HG02840 (cell line): ENCODE measurements around the gene DNMT1.
"Not testable (repeated sequence)": the region's sequence is repeated elsewhere in the genome, so short reads cannot be mapped to it uniquely, and the experiment has no call there.

ENCODE experiments used
- ATAC-seq: cut with Tn5 transposase; IDR thresholded peaks from one replicate; pipeline ENCODE4 v1.9.1; 2021; ENCODE audit warnings: mild to moderate bottlenecking, moderate library complexity, moderate number of reproducible peaks; ENCODE audit not compliant: unreplicated experiment, low FRiP score

The DNMT1 gene

DNA sequence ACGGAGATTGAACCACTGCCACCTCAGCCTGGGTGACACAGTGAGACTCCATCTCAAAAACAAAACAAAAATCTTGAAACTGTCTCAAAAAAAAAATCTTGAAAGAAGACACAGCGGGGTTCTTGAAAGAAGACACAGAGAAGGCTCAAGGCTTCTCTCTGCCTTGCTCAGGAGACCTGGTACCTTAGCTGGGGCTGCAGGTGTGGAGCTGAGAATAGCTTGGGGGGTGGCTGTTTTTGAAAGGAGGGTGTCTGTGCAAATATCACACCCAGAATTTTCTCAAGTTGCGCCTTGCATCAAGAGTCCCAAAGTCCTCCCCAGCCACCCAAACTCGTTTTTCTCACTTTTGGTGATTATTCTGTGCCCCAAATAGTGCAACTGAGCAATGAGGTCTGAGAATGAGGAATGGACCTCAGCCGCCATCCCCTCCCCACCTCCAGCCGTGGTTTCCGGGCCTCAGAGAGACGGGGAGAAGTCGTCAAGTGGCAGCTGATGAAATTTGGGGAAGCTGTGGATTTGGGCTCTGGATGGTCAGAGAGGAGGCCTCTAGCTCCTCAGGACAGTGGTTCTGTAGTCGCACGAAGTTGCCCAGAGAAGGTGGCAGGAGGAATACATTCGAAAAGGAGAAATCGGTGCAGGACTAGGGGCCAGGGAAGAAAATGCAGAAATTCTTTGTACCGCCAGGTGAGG is 27.6 kb upstream of the DNMT1 start:
- ATAC-seq: no peak

DNA sequence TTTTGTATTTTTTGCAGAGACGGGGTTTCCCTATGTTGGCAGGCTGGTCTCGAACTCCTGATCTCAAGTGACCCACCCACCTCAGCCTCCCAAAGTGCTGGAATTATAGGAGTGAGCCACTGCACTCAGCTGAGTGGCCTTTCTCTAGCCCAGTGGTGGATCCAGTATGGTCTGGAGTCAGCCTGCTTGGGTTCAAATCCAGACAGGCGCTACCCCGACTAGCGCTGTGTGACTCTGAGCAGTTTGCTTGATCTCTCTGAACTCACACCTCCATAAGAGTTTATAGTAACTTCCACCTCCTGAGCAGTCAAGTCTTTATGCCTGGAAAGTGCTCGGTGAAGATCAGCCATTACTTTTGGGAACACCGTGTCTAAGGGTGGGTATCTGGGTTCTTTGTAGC is 25.9 kb upstream of the DNMT1 start:
- ATAC-seq: no peak

DNA sequence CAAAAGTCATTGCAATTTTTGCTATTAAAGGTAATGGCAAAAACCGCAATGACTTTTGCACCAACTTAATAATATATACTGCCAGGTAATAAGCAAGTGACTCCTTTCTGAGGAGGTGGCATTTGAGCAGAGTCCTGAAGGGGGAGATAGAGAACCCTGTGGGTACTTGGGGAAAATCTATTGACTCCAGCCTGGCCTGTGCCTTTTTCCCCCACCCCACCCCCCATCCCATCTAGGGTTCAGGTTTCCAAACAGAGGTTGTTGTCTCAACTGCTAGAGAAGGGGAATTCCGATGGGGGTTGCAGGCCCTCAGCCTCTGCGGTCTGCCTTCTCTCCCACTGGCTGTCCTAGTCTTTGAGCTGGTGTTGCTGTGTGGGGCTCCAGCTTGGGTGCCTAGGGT is 24.9 kb upstream of the DNMT1 start:
- ATAC-seq: no peak

DNA sequence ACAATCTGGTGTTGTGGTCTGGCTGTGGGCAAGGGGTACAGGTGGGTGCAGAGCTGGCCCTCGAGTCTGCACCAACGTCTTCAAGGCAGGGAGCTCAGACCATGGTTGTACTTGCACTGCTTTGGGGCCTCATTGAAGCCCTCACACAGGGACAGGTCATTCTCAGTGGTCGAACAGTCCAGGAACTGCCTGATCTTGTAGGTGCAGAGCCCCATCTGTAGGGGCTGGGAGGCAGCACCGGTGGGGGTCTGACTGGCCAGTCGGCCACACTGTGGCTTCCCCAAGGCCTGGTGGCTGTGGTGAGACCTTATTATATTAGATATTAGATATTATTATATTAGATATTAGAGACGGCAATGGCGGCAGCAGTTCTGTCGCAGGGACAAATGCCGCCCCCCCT is 22.3 kb upstream of the DNMT1 start:
- ATAC-seq: no peak

DNA sequence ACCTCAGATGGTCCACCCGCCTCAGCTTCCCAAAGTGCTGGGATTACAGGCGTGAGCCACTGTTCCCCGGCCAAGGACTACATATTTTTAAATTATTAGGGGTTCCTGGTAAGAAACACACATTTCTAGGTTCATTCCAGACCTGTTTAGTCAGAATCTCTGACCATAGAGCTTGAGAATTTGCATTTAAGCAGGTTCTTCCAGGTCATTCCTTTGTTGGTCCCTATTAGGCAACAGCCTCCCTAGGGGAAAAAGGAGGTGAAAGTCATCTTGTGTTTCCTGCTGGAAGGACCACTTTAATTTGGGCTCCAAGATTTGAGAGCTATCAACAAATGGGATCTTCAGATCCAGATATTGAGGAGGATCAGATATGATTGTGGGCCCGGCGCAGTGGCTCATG is 20.0 kb upstream of the DNMT1 start:
- no peak for ATAC-seq

DNA sequence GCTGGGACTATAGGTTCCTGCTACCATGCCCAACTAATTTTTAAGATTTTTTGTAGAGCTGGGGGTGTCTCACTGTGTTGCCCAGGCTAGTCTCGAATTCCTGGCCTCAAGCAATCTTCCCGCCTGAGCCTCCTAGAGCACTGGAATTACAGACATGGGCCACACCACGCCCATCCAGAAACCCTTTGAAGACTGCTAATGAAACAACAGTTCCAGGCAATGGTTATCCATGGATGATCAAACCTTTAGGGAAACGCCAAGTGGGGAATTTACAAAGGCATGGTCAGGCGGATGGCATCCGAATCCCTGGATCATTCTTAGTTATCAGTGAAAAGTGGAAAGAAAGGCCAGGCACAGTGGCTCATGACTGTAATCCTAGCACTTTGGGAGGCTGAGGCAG is 16.9 kb upstream of the DNMT1 start:
- ATAC-seq: no peak

DNA sequence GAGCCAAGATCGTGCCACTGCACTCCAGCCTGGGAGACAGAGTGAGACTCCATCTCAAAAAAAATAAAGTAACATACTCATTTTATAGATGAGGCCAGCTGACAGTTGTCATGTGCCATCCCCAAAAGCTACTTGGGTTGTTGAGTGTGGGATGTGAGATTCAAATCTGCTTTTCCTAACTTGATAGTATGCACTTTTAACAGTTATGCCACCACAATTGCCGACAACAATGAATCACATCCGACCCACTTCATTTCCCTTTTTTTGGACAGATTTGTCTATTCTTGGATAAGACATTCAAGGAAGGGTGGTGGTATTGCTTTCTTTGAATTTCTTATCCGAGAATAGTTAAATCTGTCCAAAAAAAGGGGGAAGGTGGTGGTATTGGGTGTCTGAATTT is 16.3 kb upstream of the DNMT1 start:
- no peak for ATAC-seq

DNA sequence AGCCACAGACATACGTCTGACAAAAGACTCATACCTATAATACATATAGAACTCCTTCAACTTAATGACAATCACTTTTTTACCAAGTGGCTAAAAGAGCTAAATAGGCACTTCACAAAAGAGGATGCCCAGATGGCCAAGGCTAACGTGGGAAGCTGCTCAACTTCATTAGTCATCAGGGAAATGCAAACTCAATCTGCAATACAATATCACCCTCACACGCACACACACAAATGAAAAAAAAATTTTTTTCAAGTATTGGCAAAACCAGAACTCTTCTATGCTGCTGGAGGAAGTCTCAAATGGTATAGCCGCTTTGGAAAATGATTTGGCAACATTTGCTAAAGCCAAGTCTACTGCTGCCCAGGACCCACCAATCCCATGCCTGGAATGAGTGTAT is 14.6 kb upstream of the DNMT1 start:
- ATAC-seq: no peak

DNA sequence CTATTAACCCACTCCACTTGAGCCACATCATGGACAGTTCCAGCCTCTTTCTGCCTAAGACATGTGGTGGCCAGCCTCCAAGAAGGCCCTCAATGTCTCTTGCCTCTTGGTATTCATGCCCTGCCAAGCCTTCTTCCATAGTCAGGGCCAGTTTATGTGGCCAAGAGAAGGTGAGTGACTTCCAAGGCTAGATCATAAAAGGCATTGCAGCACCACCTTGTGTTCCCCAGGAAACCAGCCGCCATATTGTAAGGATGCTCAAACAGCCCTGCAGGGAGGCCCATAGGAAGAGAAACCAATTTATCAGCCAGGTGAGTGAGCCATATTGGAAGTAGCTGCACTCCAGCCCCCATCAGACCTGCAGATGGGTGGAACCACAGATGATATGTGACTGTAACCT is 12.3 kb upstream of the DNMT1 start:
- ATAC-seq: no peak

DNA sequence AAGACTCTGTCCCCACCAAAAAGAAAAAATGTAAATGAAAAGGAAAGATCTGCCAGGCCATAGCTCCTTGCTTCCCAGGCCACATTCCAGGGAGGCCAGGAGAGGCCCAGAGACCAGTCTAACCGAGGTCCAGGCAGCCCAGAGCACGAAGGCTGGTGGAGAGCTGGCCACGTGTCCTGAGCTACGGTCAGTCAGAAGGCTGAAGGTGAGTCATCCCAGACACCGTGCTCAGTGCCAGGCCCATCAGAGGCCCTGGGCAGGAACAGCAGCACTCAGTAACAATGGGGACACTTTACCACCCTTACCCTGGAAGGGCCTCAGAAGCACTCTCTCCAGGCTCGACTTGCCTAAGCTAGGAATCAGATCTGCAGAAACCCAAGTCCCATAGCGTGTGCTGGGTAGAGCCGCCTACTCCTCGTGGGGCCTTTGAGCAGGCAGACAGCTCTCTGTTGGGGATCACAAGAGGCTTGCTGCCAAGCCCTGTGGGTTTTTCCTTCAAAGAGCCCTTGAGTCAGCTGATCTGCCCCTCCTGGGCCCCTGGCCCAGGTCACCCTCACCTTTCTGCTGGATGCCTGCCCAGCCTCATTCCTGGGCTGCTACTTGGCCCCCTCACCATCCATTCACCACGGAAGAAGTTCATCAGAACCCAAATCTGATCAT is 11.6 kb upstream of the DNMT1 start:
- ATAC-seq: no peak

DNA sequence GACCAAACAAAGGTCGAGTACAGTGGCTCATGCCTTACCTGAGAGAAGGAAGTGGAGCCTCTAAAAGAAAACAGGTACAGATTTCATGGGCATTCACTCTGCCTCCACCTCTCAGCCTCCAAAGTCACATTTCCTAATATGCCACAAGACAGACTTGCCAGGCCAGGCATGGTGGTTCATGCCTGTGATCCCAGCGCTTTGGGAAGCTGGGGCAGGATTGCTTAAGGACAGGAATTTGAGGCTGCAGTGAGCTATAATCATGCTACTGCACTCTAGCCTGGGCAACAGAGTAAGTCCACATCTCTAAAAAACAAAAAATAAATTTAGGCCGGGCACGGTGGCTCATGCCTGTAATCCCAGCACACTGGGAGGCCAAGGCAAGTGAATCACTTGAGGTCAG is 10.9 kb upstream of the DNMT1 start:
- ATAC-seq: no peak

DNA sequence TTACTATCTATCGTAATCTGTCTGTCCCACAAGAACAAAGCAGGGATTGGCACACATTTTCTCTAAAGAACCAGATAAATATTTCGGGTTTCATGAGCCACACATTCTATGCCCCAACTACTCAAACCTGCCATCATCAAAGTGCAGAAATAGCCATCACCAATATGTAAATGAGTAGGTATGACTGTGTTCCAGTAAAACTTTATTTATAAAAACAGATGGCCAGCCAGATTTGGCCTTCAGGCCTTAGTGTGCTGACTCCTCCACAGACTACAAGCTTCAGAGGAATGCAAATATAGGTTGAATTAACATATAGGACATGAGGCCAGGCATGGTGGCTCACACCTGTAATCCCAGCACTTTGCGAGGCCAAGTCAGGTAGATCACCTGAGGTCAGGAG is 8.9 kb upstream of the DNMT1 start:
- ATAC-seq: no peak

DNA sequence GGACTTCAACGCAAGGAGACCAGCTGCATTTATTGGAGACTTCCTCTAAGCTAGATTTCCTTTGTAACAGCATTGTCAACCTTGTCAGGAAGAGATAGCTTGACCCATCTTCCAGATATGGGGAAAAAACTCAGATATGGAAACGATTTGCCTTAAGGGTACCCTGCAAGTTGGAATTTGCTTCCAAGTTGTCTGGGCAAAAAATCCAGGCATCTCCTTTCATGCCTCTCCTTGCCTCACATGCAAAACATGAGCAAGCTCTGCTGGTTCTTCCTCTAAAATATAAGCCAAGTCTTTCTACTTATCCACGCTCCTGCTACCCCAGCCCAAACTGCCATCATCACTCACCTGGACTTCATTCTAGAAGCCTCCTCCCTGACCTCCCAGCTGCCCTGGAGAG is 6.4 kb upstream of the DNMT1 start:
- no peak for ATAC-seq

DNA sequence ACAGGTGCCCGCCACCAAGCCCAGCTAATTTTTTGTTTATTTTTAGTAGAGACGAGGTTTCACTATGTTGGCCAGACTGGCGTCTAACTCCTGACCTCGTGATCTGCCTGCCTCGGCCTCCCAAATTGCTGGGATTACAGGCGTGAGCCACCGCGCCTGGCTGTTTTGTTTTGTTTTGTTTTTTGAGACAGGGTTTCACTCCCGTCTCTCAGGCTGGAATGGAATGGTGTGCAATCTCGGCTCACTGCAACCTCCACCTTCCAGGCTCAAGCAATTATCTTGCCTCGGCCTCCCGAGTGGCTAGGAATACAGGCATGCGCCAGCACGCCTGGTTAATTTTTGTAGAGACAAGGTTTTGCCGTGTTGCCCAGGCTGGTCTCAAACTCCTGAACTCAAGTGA is 5.3 kb upstream of the DNMT1 start:
- ATAC-seq: not testable (repeated sequence)

DNA sequence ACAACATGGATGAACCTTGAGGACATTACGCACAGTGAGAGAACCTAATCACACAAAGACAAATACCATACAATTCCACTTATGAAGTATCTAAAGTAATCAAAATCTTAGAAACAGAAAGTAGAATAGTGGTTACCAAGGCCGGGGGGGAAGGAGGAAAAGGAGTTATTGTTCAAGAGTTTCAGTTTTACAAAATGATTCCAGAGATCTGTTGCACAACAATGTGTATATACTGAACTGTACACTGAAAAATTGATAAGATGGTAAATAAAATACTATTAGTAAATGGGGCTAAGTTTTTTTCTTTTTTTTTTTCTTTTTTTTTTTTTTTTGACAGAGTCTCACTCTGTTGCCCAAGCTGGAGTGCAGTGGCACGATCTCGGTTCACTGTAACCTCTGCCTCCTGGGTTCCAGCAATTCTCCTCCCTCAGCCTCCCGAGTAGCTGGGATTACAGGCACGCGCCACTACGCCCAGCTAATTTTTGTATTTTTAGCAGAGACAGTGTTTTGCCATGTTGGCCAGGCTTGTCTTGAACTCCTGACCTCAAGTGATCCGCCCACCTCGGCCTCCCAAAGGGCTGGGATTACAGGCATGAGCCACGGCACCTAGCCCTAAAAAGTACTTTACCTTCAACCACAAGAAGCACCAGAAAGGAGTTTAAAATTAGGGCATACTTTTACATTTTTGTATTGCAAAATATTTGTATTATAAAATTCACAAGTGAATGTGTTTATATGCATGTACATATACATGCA is 4.3 kb upstream of the DNMT1 start:
- ATAC-seq: not testable (repeated sequence)

DNA sequence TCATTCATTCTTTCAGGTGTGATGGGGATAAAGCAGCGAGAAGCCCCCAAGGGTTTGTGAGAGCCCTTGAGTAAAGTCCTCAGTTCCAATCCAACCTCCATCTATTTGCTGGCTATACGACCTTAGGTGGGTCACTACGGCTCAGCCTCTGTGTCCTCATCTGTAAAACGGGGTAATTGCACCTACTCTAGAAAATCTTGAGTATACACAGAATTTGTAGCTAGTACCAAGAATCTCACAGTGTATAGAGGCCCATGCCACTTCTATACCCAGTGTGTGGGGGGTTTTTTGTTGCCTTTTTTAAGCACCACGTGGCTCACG is 406 bp upstream of the DNMT1 start:
- ATAC-seq: no peak

DNA sequence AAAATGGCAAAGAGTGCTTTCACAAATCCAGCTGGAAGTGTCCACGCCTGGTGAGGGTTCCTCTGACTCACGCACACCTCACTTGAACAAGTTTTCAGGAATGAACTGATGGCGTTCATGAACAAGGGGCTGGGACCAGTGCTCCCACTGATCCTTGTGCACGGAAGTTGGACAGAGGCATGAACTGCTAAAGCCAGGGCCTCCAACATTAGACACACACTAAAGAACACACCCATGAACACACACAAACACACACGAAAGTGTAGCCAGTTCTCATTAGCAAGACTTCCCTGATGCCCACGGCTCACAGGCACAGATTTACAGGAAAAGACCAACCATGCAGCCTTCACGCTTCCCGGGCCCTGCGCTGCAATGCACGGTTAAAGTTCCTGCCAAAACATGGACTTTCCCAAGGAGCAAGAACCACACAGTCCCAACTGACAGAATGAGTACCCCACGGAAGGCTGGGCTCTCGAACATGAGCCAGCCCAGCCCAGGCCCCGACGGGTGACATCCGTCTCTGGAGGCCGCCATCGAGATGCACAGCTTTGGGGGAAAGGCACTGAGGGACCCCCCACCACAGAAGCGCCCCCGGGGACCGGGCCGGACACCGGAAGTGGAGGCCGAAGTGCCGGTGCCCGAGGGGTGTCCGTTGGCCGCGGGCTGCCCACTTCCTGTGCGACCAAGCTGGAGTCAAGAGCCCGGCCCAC is 808 bp downstream of the DNMT1 start:
- peak; percentile 16 for ATAC-seq

DNA sequence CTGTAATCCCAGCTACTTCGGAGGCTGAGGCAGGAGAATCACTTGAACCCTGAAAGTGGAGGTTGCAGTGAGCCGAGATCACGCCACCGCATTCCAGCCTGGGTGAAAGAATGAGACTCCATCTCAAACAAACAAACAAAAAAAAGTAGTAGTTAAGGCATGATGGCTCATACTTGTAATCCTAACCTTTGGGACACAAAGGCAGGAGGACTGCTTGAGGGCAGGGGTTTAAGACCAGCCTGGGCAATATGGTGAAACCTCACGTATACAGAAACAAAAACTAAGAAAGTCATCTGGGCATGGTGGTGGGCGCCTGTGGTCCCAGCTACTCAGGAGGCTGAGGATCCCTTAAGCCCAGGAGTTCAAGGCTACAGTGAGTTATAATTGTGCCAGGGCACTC is 1.8 kb downstream of the DNMT1 start:
- ATAC-seq: no peak

DNA sequence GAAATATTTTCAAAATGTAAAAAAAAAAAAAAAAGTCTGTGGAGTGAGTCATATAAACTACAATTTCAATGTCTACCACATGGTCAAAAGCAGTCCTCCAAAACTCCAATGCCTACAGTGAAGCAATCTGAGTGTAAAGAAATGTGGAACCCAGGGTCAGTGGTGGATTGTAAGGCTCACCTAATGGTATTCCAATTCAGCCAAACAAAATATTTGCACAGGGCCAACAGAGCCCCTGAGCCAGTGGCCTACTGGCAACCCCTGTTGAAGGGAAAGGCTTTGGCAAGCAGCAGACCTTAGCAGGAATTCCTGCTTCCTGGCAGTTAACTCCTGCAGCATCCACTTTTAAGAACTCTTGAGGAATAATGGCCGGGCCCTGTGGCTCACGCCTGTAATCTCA is 3.4 kb downstream of the DNMT1 start:
- no peak for ATAC-seq

DNA sequence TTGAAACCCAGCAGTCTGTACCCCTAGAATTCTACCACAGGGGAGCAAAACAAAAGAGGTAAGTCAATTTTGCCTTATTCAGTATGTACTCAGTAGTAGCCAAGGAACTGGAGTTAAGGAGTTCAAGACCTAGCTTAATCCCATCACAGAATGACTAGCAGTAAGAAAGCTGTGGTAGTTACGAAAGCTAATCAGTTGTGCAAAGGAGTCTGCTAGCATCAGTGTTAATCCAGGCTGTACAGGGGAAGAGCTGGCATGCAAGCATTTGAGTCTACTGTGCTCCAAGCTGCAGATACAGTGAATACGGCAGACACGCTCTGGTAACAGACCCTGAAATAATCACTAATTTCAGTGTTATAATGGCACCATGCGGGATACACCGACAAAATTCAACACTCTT is 4.7 kb downstream of the DNMT1 start:
- ATAC-seq: no peak

DNA sequence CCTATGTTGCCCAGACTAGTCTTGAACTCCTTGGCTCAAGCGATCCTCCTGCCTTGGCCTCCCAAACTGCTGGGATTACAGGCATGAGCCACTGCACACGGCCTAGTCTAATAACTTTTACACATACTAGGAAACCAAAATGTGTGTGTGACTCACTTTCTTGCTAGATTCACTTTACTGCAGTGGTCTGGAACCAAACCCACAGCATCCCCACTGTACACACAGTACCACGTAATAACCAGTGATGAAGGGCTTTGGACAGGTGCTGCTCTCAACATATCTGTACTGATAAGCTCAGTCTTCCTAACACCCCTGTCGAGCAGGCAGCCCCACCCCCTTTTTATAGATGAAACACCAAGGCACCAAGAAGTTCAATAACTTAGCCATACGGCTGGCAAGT is 5.1 kb downstream of the DNMT1 start:
- ATAC-seq: no peak
